Measurements from ENCODE around the gene SCAPER.
"Not testable (repeated sequence)": the region's sequence is repeated elsewhere in the genome, so short reads cannot be mapped to it uniquely, and the experiment has no call there.

Gene SCAPER

GRCh38 chr15:76787273-76787672 is 117.9 kb downstream of the SCAPER start:
- no peak for DNase-seq (ENCODE audit: low read depth in 2 of 2)

DNA sequence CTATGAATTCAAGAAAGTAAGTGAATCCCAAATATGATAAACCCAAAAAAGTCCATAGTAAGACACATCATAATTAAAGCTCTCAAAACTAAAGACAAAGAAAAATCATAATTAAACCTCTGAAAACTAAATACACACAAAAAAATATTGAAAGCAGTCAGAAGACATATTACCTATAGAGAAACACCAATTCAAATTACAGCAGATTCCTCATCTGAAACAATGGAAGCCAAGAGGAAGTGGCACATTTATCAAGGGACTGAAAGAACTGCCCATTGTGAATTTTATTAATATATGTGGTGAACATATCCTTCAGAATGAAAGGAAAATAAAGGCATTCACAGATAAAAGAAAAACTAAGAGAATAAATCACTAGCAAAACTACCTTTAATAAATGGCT is 128.2 kb downstream of the SCAPER start:
- DNase-seq (ENCODE audit: low read depth in 2 of 2): no peak

- DNase-seq (ENCODE audit: low read depth in 2 of 2): no peak
Observed at GRCh38 chr15:76776480-76776879, 128.7 kb downstream of the SCAPER start.

DNA sequence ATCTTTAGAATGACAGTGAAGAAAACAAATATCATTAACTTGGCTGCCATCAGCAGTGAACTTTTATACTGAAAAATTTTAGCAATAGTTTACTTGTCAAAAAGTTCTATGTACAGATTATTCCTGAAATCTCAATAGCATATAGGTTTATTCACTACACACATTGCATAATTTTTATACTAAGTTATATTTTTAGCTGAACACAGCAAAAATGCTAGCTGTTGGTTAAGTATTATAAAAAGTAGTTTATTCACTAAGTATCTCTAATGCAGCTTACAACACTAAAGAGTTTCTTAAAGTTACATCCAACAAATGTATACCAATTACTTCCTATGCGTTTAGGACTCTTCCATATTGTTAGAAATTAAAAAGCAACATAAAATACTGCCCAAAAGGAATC is 131.9 kb downstream of the SCAPER start:
- no peak for DNase-seq (ENCODE audit: low read depth in 2 of 2)

DNA sequence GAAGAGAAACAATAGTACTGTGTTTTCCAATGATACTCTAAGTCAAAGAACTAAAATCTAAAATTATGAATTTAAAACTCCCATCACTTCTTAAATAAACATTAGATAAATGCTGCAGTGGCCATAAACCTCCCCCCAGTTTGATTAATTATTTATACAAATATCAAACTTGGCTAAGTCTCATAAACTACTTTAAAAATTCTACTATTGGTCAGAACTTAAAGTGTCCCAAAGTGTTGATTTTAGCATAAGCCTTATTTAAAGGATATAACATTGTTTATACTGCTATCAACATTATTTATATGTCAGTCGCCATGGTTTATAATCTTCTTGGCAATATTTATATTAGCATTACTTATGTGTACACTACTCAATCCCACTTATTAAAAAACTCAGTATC is 132.4 kb downstream of the SCAPER start:
- no peak for DNase-seq (ENCODE audit: low read depth in 2 of 2)

DNA sequence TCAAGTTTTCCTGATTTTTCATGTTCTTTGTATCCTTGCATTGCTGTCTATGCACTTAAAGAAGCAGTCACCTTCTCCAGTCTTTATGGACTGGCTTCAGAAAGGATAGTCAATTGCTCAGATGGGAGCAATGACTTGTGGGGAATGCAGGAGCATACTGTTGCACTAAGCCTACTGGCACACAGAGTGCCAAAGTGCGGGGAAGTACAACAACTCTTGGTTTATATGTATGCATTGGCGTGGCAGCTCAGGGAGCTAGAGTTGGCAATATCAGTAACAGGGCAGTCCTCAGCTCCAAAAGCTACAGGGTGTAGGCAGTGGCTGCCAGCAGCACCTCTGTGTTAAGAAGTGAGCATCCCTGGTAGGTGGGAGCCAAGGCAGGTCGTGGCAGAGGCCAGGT is 141.1 kb downstream of the SCAPER start:
- DNase-seq (ENCODE audit: low read depth in 2 of 2): no peak

DNA sequence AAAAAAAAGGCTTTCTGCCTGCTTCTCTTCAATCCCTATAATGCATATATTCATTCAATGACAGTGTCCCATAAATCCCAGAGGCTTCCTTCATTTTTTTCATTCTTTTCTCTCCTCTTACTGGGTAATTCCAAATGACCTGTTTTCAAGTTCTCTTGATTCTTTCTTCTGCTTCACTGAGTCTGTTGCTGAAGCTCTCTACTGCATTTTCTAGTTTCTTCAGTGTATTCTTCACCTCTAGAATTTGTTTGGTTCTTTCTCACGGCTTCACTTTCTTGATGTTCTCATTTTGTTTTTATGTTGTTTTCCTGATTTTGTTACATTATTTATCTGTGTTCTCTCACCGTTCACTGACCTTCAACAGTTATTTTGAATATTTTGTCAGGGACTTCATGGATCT is 141.6 kb downstream of the SCAPER start:
- no peak for DNase-seq (ENCODE audit: low read depth in 2 of 2)

- DNase-seq (ENCODE audit: low read depth in 2 of 2): no peak
Observed at GRCh38 chr15:76756381-76756780, 148.8 kb downstream of the SCAPER start.

GRCh38 chr15:76753771-76754170 is 151.4 kb downstream of the SCAPER start:
- DNase-seq (ENCODE audit: low read depth in 2 of 2): no peak

DNA sequence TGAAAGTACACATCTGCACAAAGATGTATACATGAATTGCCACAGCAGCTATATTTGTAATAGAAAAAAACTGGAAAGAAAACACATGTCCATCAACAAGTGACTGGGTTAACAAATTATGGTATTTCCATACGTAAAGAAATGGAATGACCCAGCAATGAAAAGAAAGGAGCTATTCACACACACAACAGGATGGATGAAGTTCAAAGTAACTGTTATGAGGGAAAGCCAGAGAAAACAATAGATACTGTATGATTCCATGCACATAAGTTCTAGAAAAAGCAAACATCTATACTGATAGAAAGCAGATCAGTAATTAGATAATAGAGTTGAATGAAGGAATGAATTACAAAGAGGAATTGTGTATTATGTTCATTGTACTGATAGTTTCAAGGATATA is 152.0 kb downstream of the SCAPER start:
- DNase-seq (ENCODE audit: low read depth in 2 of 2): no peak

DNA sequence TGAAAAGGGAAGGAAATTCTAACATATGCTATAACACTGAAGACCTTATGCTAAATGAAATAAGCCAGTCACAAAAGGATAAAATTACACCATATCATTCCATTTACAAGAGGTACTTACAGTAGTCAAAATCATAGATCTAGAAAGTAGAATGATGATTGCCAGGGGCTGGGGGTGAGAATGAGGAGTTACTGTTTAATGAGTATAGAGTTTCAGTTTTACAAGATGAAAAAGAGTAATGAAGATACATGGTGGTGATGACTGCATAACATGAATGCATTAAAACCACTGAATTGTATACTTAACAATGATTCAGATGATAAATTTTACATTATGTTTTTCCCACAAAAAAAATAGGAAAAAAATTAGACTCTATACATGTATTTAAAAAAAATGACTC is 152.6 kb downstream of the SCAPER start:
- DNase-seq (ENCODE audit: low read depth in 2 of 2): no peak

- DNase-seq (ENCODE audit: low read depth in 2 of 2): no peak
Observed at GRCh38 chr15:76737573-76737972, 167.6 kb downstream of the SCAPER start.

GRCh38 chr15:76732321-76732720 is 172.8 kb downstream of the SCAPER start:
- DNase-seq (ENCODE audit: low read depth in 2 of 2): not testable (repeated sequence)

DNA sequence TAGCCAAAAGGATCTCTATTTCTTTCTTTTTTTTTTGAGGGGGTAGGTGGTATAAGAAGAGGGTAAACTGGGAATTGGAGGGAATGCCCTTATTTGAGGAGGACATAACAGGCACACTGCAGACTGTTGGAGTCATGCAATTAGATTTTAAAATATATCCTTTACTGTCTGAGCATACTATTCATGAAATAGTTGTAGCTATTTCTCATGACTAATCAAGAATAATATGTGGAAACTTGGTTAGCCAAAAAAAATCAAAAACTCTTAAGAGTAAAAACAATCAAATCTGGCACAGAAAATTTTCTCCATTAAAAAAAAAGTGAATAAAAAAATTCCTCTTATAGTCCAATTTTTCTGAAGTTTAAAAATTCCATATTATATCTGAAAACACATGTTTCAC is 174.9 kb downstream of the SCAPER start:
- DNase-seq (ENCODE audit: low read depth in 2 of 2): no peak

GRCh38 chr15:76718863-76719262 is 186.3 kb downstream of the SCAPER start:
- DNase-seq (ENCODE audit: low read depth in 2 of 2): no peak

GRCh38 chr15:76714950-76715349 is 190.2 kb downstream of the SCAPER start:
- no peak for DNase-seq (ENCODE audit: low read depth in 2 of 2)

DNA sequence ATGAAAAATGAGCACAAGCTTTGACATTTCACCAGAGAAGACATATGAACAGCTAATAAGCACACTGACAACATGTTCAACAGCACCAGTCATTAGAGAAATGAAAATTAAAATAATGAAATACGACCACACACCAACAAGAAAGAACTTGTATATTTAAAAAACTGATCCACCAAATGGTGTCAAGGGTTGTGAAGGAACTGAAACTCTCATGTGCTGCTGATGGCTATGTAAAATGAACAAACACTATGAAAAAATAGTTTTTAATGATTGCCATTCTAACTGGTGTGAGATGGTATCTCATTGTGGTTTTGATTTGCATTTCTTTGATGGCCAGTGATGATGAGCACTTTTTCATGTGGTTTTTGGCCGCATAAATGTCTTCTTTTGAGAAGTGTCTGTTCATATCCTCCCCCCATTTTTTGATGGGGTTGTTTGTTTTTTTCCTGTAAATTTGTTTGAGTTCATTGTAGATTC is 193.8 kb downstream of the SCAPER start:
- DNase-seq (ENCODE audit: low read depth in 2 of 2): no peak

DNA sequence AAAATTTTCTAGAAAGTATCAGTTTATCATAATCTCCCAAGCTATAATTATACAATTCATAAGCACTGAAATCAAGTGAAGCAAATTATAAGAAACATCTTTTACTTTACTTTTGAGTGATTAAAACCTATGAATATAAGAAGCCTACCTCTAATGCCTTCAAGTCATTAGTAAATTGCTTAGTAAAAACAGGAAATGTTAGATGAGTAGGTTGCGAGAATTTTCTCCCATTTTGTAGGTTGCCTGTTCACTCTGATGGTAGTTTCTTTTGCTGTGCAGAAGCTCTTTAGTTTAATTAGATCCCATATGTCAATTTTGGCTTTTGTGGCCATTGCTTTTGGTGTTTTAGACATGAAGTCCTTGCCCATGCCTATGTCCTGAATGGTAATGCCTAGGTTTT is 201.1 kb downstream of the SCAPER start:
- not testable (repeated sequence) for DNase-seq (ENCODE audit: low read depth in 2 of 2)

GRCh38 chr15:76696840-76697239 is 208.3 kb downstream of the SCAPER start:
- no peak for DNase-seq (ENCODE audit: low read depth in 2 of 2)

DNA sequence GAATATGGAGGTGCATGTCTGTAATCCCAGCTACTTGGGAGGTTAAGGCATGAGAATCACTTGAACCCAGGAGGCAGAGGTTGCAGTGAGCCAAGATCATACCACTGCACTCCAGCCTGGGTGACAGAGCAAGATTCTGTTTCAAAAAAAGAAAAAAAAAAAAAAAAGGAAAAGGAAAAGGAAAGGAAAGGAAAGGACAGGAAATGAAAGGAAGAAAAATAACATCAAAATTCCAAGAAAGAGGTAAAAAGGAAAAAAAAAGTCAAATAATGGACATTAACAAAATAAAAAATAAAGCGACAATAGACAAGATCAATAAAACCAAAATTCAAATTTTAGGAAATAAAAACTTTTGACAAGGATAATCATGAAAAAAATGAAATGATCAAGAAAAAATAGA is 212.6 kb downstream of the SCAPER start:
- DNase-seq (ENCODE audit: low read depth in 2 of 2): not testable (repeated sequence)

DNA sequence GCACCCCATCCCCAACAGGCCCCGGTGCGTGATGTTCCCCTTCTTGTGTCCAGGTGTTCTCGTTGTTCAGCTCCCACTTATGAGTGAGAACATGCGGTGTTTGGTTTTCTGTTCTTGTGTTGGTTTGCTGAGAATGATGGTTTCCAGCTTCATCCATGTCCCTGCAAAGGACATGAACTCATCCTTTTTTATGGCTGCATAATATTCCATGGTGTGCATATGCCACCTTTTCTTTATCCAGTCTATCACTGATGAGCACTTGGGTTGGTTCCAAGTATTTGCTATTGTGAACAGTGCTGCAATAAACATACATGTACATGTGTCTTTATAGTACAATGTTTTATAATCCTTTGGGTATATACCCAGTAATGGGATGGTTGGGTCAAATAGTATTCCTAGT is 217.5 kb downstream of the SCAPER start:
- DNase-seq (ENCODE audit: low read depth in 2 of 2): not testable (repeated sequence)

- DNase-seq (ENCODE audit: low read depth in 2 of 2): no peak
Observed at GRCh38 chr15:76684002-76684401, 221.1 kb downstream of the SCAPER start.

- DNase-seq (ENCODE audit: low read depth in 2 of 2): no peak
Observed at GRCh38 chr15:76682833-76683232, 222.3 kb downstream of the SCAPER start.

GRCh38 chr15:76682259-76682658 is 222.9 kb downstream of the SCAPER start:
- DNase-seq (ENCODE audit: low read depth in 2 of 2): no peak

DNA sequence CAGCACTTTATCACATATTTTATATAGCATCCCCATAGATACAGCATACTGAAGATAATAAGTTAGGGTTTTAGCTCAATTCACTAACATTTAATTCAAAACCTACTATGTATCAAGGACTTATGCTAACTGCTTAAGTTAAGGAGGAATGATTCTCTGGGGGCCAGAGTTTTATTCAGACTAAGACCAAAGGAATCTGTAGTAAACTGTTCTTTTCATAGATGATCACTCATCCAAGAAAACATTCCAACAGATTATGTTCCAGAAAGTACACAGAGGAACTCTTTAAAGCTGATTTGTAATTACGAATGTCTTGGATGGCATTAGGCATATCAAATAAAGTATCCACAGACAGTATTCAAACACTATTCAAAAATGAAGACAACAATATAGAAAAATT is 226.4 kb downstream of the SCAPER start:
- no peak for DNase-seq (ENCODE audit: low read depth in 2 of 2)

All from activated CD8-positive, alpha-beta memory T cell treated with anti-CD3 and anti-CD28 coated beads for 4 hours (primary cell).